Right ventricle myocardium superior (tissue), 1 donor: Measurements from ENCODE around the gene ABHD17A. TPM values are rescaled to one million over a fixed set of nuclear protein-coding genes. Genes with fewer than 3 reads are reported as not detected.
"Not testable (repeated sequence)": the region's sequence is repeated elsewhere in the genome, so short reads cannot be mapped to it uniquely, and the experiment has no call there.

Experiments
- ATAC-seq: fragments of 200-7000 bp; cut with Tn5 transposase; one replicate; pipeline ENCODE4 v1.9.1; 2020; ENCODE audit warnings: mild to moderate bottlenecking; ENCODE audit not compliant: poor library complexity
- DNase-seq: peaks from one replicate; pipeline ENCODE4 v3.0.0-alpha.2; 2020
- intact Hi-C: fragments of 100-400 bp; cut with DNase I; formaldehyde crosslinking; loops from one replicate; pipeline ENCODE4 v1.11.2; 2022
- total RNA-seq: library from RNA; stranded (reverse); fragmentation: NEBNext Ultra II Directional; extraction: Animal tissue kit (Norgen Biotek cat#: 25700); gene quantifications from one replicate; pipeline ENCODE4 v1.2.1, GENCODE V29; 2021
- donor health status: DM: no; HTN: yes; CAD: no; lungs with severe emphysema.

ABHD17A gene
- total RNA-seq, 1 donor from 2014 or later: 55.7 TPM

GRCh38 chr19:1884291-1884718 lies 991 bp downstream of the ABHD17A start:
- no peak for ATAC-seq
- intact Hi-C loops: no loop called here
- no peak for DNase-seq

- DNase-seq (no peak), ATAC-seq (no peak)
- intact Hi-C loops: no loop called here
Observed at GRCh38 chr19:1883784-1884183, 1.5 kb downstream of the ABHD17A start.

GRCh38 chr19:1882786-1883692 lies 2.3 kb downstream of the ABHD17A start:
- DNase-seq: no peak

GRCh38 chr19:1882089-1882785 lies 3.1 kb downstream of the ABHD17A start:
- intact Hi-C loops: no loop called here
- DNase-seq (no peak), ATAC-seq (no peak)

More at GRCh38 chr19:1882786-1883692, 2.3 kb downstream of the ABHD17A start:
- intact Hi-C loops: no loop called here
- ATAC-seq: no peak

GRCh38 chr19:1881393-1882088 lies 3.8 kb downstream of the ABHD17A start:
- ATAC-seq, DNase-seq, intact Hi-C loops: not testable (repeated sequence)

- intact Hi-C loops: no loop called here
- DNase-seq: no peak
Observed at GRCh38 chr19:1880611-1881392, 4.5 kb downstream of the ABHD17A start.

GRCh38 chr19:1879982-1880381 lies 5.3 kb downstream of the ABHD17A start:
- DNase-seq, intact Hi-C loops, ATAC-seq: not testable (repeated sequence)

More at GRCh38 chr19:1880611-1881392, 4.5 kb downstream of the ABHD17A start:
- ATAC-seq: no peak

- DNase-seq, ATAC-seq, intact Hi-C loops: not testable (repeated sequence)
Observed at GRCh38 chr19:1878583-1878982, 6.7 kb downstream of the ABHD17A start.

- DNase-seq, intact Hi-C loops: not testable (repeated sequence)
Observed at GRCh38 chr19:1877280-1877660, 8.0 kb downstream of the ABHD17A start.

GRCh38 chr19:1876496-1877279 lies 8.6 kb downstream of the ABHD17A start:
- intact Hi-C loops, DNase-seq: not testable (repeated sequence)
- ATAC-seq: peak; percentile 0

More at GRCh38 chr19:1877280-1877660, 8.0 kb downstream of the ABHD17A start:
- ATAC-seq: not testable (repeated sequence)

GRCh38 chr19:1875646-1876495 lies 9.4 kb downstream of the ABHD17A start:
- intact Hi-C loops: no loop called here
- peak; percentile 96 for ATAC-seq
- peak; percentile 97 for DNase-seq

- intact Hi-C loops, DNase-seq, ATAC-seq: not testable (repeated sequence)
Observed at GRCh38 chr19:1875265-1875645, 10.0 kb downstream of the ABHD17A start.

- no peak for DNase-seq
- ATAC-seq: no peak
- intact Hi-C loops: no loop called here
Observed at GRCh38 chr19:1874554-1875185, 10.6 kb downstream of the ABHD17A start.

- DNase-seq: peak; percentile 76
- peak; percentile 31 for ATAC-seq
- intact Hi-C loops: no loop called here
Observed at GRCh38 chr19:1873524-1874473, 11.5 kb downstream of the ABHD17A start.
